K562 (cell line): ENCODE data around the gene GALK2. TPM values are rescaled to one million over a fixed set of nuclear protein-coding genes. Genes with fewer than 3 reads are reported as not detected.

Experiments used
- NCOR1 ChIP-seq: fragments of 450-650 bp; IDR thresholded peaks from 2 replicates; pipeline ENCODE4 v1.6.1; 2016; ENCODE audit warnings: mild to moderate bottlenecking, moderate library complexity
- PURB ChIP-seq: sonication (generic); formaldehyde crosslinking; IDR thresholded peaks from 2 replicates; pipeline ENCODE4 v1.9.0; 2021; ENCODE audit warnings: low read depth, mild to moderate bottlenecking, missing genetic modification reagents
- TBP ChIP-seq: optimal IDR thresholded peaks from 2 replicates; pipeline ENCODE3; 2011; ENCODE audit warnings: low read depth, low read length, improper control_type of control experiment
- ZFX ChIP-seq: sonication (generic); formaldehyde crosslinking; IDR thresholded peaks from 2 replicates; pipeline ENCODE4 v1.8.0; 2022; ENCODE audit warnings: mild to moderate bottlenecking, missing genetic modification reagents, moderate library complexity
- ZNF140 ChIP-seq: fragments of 250-450 bp; sonication (Bioruptor Pico); IDR thresholded peaks from 2 replicates; pipeline ENCODE4 v1.8.0; 2021; ENCODE audit warnings: moderate library complexity, mild to moderate bottlenecking, inconsistent platforms
- polyA plus RNA-seq, 8 experiments: library from polyadenylated mRNA; depleted of rRNA in 4 of 8; stranded (reverse) in 5 of 8; unstranded in 3 of 8; fragments of >200 nt; fragmentation: Nextera tagmentation in 2 of 8; fragmentation: Illumina TruSeq in 1 of 8; extraction: Ambion mirVana in 2 of 8; extraction: Trizol in 1 of 8; gene quantifications; 2 replicates each; pipeline versions ENCODE4 v1.2.1 to v1.2.3, GENCODE V29; 2011 to 2014; ENCODE audit warnings: inconsistent platforms in 1 of 8, missing spikeins in 1 of 8
- total RNA-seq, 7 experiments: library from RNA; depleted of rRNA in 6 of 7; stranded (reverse); fragments of >200 nt in 6 of 7; fragmentation: Illumina TruSeq in 2 of 7; extraction: Trizol in 2 of 7; gene quantifications; 2 replicates each; pipeline versions ENCODE4 v1.2.1 to v1.2.3, GENCODE V29; 2011 to 2021; ENCODE audit warnings: low replicate concordance in 1 of 7
- TF ChIP-seq, protein P1 (sequence below), 2 experiments: fragments of 450-650 bp in 1 of 2; sonication (generic) in 1 of 2; formaldehyde crosslinking in 1 of 2; IDR thresholded peaks; 2 replicates each; pipeline versions ENCODE4 v1.7.1 to v1.9.0; 2016 to 2022; ENCODE audit warnings: inconsistent platforms in 1 of 2, mild to moderate bottlenecking in 1 of 2, missing genetic modification reagents in 1 of 2
- TF ChIP-seq, protein P2 (sequence below), 2 experiments: IDR thresholded peaks; 2 replicates each; pipeline ENCODE4 v1.6.1; 2012; ENCODE audit warnings: improper control_type of control experiment in 2 of 2, low read depth in 2 of 2, low read length in 2 of 2, borderline replicate concordance in 1 of 2
- TF ChIP-seq, protein P3 (sequence below): sonication (generic); formaldehyde crosslinking; IDR thresholded peaks from 2 replicates; pipeline ENCODE4 v1.5.0; 2020; ENCODE audit warnings: missing genetic modification reagents
- TF ChIP-seq, protein P4 (sequence below): fragments of 450-650 bp; IDR thresholded peaks from 2 replicates; pipeline ENCODE4 v1.6.1; 2016; ENCODE audit warnings: borderline replicate concordance

Gene GALK2
- total and polyA plus RNA-seq, 9 of the 15 experiments (the other 6 are each of a cell fraction or from before 2014, with no cell fraction given): 32.8 to 82.0 (median 54.4) TPM

DNA sequence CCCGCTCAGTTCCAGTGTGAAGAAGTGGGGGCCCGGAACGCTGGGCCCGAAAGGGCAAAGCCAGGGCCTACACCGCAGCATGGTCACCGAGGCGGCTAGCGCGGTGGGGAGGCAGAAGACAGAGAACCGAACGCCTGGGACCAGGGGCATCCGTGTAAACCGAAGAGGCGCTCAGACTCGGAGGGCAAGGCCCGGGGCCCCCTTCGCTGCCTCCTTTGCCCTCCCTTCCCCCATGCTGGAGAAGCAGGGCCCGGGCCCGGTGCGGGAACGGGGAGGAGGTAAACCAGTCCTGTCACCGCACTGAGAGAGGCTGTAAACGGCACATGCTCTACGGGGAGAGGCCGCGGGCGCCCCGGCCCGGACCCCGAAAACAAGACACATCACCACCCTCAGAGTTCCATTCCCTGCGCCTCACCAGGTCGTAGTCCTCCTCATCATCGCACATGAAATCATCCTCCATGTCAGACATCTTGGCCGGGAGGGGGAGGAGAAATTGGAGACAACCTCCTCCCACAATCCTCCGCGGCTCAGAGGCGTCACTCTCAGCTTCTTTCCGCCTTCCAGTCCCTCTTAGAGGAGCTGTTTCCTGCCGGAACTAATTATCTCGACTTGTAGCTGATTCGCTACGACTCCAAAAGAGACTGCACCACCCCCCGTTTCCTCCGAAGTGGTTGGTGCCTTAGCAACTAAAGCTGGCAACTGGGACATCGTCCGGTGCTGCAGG, 14.8 kb upstream of the GALK2 start, which contains the start of gene COPS2 (continued):
- TF ChIP-seq TBP: peak; percentile 83
- TF ChIP-seq, protein P1, sequence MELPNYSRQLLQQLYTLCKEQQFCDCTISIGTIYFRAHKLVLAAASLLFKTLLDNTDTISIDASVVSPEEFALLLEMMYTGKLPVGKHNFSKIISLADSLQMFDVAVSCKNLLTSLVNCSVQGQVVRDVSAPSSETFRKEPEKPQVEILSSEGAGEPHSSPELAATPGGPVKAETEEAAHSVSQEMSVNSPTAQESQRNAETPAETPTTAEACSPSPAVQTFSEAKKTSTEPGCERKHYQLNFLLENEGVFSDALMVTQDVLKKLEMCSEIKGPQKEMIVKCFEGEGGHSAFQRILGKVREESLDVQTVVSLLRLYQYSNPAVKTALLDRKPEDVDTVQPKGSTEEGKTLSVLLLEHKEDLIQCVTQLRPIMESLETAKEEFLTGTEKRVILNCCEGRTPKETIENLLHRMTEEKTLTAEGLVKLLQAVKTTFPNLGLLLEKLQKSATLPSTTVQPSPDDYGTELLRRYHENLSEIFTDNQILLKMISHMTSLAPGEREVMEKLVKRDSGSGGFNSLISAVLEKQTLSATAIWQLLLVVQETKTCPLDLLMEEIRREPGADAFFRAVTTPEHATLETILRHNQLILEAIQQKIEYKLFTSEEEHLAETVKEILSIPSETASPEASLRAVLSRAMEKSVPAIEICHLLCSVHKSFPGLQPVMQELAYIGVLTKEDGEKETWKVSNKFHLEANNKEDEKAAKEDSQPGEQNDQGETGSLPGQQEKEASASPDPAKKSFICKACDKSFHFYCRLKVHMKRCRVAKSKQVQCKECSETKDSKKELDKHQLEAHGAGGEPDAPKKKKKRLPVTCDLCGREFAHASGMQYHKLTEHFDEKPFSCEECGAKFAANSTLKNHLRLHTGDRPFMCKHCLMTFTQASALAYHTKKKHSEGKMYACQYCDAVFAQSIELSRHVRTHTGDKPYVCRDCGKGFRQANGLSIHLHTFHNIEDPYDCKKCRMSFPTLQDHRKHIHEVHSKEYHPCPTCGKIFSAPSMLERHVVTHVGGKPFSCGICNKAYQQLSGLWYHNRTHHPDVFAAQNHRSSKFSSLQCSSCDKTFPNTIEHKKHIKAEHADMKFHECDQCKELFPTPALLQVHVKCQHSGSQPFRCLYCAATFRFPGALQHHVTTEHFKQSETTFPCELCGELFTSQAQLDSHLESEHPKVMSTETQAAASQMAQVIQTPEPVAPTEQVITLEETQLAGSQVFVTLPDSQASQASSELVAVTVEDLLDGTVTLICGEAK (IDR thresholded peaks at IDR 0.05): peak; percentile 100
- TF ChIP-seq, protein P1 (CRISPR knock-in tag; IDR thresholded peaks at IDR 0.05): 0 out of 2 replicates have a peak, but pooled peaks have one; percentile 33
- TF ChIP-seq, protein P2, sequence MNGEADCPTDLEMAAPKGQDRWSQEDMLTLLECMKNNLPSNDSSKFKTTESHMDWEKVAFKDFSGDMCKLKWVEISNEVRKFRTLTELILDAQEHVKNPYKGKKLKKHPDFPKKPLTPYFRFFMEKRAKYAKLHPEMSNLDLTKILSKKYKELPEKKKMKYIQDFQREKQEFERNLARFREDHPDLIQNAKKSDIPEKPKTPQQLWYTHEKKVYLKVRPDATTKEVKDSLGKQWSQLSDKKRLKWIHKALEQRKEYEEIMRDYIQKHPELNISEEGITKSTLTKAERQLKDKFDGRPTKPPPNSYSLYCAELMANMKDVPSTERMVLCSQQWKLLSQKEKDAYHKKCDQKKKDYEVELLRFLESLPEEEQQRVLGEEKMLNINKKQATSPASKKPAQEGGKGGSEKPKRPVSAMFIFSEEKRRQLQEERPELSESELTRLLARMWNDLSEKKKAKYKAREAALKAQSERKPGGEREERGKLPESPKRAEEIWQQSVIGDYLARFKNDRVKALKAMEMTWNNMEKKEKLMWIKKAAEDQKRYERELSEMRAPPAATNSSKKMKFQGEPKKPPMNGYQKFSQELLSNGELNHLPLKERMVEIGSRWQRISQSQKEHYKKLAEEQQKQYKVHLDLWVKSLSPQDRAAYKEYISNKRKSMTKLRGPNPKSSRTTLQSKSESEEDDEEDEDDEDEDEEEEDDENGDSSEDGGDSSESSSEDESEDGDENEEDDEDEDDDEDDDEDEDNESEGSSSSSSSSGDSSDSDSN (IDR thresholded peaks at IDR 0.05; ENCODE audit: borderline replicate concordance in 1 of 2, low read depth in 2 of 2, low read length in 2 of 2): peak in 1 of 2 experiments; percentile 35; a peak in 2 of 4 replicates
- no peak for TF ChIP-seq PURB
- TF ChIP-seq ZFX (CRISPR knock-in tag): peak; percentile 93
- TF ChIP-seq NCOR1: peak; percentile 43
- TF ChIP-seq, protein P3, sequence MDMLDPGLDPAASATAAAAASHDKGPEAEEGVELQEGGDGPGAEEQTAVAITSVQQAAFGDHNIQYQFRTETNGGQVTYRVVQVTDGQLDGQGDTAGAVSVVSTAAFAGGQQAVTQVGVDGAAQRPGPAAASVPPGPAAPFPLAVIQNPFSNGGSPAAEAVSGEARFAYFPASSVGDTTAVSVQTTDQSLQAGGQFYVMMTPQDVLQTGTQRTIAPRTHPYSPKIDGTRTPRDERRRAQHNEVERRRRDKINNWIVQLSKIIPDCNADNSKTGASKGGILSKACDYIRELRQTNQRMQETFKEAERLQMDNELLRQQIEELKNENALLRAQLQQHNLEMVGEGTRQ (CRISPR knock-in tag): no peak
- TF ChIP-seq, protein P4, sequence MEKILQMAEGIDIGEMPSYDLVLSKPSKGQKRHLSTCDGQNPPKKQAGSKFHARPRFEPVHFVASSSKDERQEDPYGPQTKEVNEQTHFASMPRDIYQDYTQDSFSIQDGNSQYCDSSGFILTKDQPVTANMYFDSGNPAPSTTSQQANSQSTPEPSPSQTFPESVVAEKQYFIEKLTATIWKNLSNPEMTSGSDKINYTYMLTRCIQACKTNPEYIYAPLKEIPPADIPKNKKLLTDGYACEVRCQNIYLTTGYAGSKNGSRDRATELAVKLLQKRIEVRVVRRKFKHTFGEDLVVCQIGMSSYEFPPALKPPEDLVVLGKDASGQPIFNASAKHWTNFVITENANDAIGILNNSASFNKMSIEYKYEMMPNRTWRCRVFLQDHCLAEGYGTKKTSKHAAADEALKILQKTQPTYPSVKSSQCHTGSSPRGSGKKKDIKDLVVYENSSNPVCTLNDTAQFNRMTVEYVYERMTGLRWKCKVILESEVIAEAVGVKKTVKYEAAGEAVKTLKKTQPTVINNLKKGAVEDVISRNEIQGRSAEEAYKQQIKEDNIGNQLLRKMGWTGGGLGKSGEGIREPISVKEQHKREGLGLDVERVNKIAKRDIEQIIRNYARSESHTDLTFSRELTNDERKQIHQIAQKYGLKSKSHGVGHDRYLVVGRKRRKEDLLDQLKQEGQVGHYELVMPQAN: peak; percentile 23; the same call in 1 of the 2 replicates
- TF ChIP-seq ZNF140: no peak
